Urinary bladder (tissue), 4 donors: Measurements from ENCODE around the gene ELL. TPM values are rescaled to one million over a fixed set of nuclear protein-coding genes. Genes with fewer than 3 reads are reported as not detected.

Experiments used
- DNase-seq: peaks from one replicate; pipeline ENCODE4 v3.0.0-alpha.2; 2015; ENCODE audit errors: extremely low spot score
- H3K27ac ChIP-seq: one replicate; pipeline ENCODE4 v1.5.1; 2013; ENCODE audit warnings: low read depth, mild to moderate bottlenecking, moderate library complexity
- H3K36me3 ChIP-seq: one replicate; pipeline ENCODE4 v1.6.1; 2013; ENCODE audit warnings: mild to moderate bottlenecking, moderate library complexity; ENCODE audit not compliant: insufficient read depth
- H3K4me1 ChIP-seq: one replicate; pipeline ENCODE4 v1.6.1; 2013; ENCODE audit warnings: mild to moderate bottlenecking, moderate library complexity; ENCODE audit not compliant: insufficient read depth
- H3K4me3 ChIP-seq: one replicate; pipeline ENCODE4 v1.5.1; 2013; ENCODE audit warnings: low read depth, low read length
- WGBS: extraction: QIAGEN DNeasy Blood & Tissue Kit; methylation state at CpG from one replicate; pipeline ENCODE4 v1.1.7; 2013; 5-methylcytosine and 5-hydroxymethylcytosine counted together
- polyA plus RNA-seq: library from polyadenylated mRNA; stranded (reverse); fragments of 200-250 nt; gene quantifications from one replicate; pipeline ENCODE4 v1.2.3, GENCODE V29; 2013
- total RNA-seq: library from RNA; depleted of rRNA; stranded (reverse); fragments of >200 nt; gene quantifications from one replicate; pipeline ENCODE4 v1.2.3, GENCODE V29; 2014
- donor health status: healthy with polysubstance abuse.
- donor health status: healthy.

The ELL gene
- total and polyA plus RNA-seq, 2 donors: 9.7 to 13.9 TPM

GRCh38 chr19:18427080-18427742 is 94.7 kb downstream of the ELL start:
- Histone ChIP-seq H3K27ac (no peak overlapping the region), H3K36me3 (no peaks in the 10 kb centered on the region), H3K4me3 (no peak overlapping the region), H3K4me1 (peaks cover 1% of the 10 kb centered on the region)
- 78% methylated on average over 16 of the region's 16 CpGs for WGBS
- no peak for DNase-seq

GRCh38 chr19:18426416-18426767 is 95.5 kb downstream of the ELL start:
- 67% methylated on average over 8 of the region's 8 CpGs for WGBS
- DNase-seq: no peak
- H3K4me3 ChIP-seq: no peak overlapping the region
- H3K36me3 ChIP-seq: no peaks in the 10 kb centered on the region
- H3K27ac ChIP-seq: peak overlapping the region; percentile 43
- peaks cover 1% of the 10 kb centered on the region for H3K4me1 ChIP-seq

GRCh38 chr19:18425515-18426415 is 96.1 kb downstream of the ELL start:
- H3K36me3 ChIP-seq: no peaks in the 10 kb centered on the region
- H3K4me3 ChIP-seq: no peak overlapping the region
- WGBS: 43% methylated on average over 18 of the region's 18 CpGs
- peaks cover 1% of the 10 kb centered on the region for H3K4me1 ChIP-seq
- H3K27ac ChIP-seq: peak overlapping the region; percentile 51
- DNase-seq: no peak

- no peaks in the 10 kb centered on the region for H3K36me3 ChIP-seq
- WGBS: 83% methylated on average over 17 of the region's 17 CpGs
- no peak for DNase-seq
- H3K4me3 ChIP-seq: no peak overlapping the region
- H3K4me1 ChIP-seq: peaks cover 1% of the 10 kb centered on the region
- no peak overlapping the region for H3K27ac ChIP-seq
Observed at GRCh38 chr19:18424890-18425514, 96.9 kb downstream of the ELL start.

- Histone ChIP-seq H3K36me3 (no peaks in the 10 kb centered on the region), H3K27ac (no peak overlapping the region), H3K4me3 (no peak overlapping the region), H3K4me1 (no peaks in the 10 kb centered on the region)
- DNase-seq: no peak
- 70% methylated on average over 22 of the region's 22 CpGs for WGBS
Observed at GRCh38 chr19:18424122-18424889, 97.6 kb downstream of the ELL start.

- 82% methylated on average over 21 of the region's 21 CpGs for WGBS
- no peaks in the 10 kb centered on the region for H3K4me1 ChIP-seq
Observed at GRCh38 chr19:18423258-18424020, 98.4 kb downstream of the ELL start.

GRCh38 chr19:18422530-18423191 is 99.2 kb downstream of the ELL start:
- H3K27ac ChIP-seq: no peak overlapping the region
- WGBS: 79% methylated on average over 14 of the region's 14 CpGs
- H3K4me1 ChIP-seq: no peaks in the 10 kb centered on the region
- H3K4me3 ChIP-seq: no peak overlapping the region
- no peak for DNase-seq
- H3K36me3 ChIP-seq: no peaks in the 10 kb centered on the region

More at GRCh38 chr19:18423258-18424020, 98.4 kb downstream of the ELL start:
- no peak for DNase-seq
- Histone ChIP-seq H3K27ac (no peak overlapping the region), H3K36me3 (no peaks in the 10 kb centered on the region), H3K4me3 (no peak overlapping the region)

- no peak overlapping the region for H3K27ac ChIP-seq
- no peaks in the 10 kb centered on the region for H3K36me3 ChIP-seq
- no peak overlapping the region for H3K4me3 ChIP-seq
- H3K4me1 ChIP-seq: no peaks in the 10 kb centered on the region
- no peak for DNase-seq
- 83% methylated on average over 12 of the region's 12 CpGs for WGBS
Observed at GRCh38 chr19:18421371-18421959, 100.4 kb downstream of the ELL start.

GRCh38 chr19:18420930-18421329 is 100.9 kb downstream of the ELL start:
- H3K4me3 ChIP-seq: no peak overlapping the region
- DNase-seq: no peak
- no peaks in the 10 kb centered on the region for H3K36me3 ChIP-seq
- no peak overlapping the region for H3K27ac ChIP-seq
- 37% methylated on average over 2 of the region's 2 CpGs for WGBS
- H3K4me1 ChIP-seq: no peaks in the 10 kb centered on the region

GRCh38 chr19:18419699-18420460 is 102.0 kb downstream of the ELL start:
- H3K4me3 ChIP-seq: peak overlapping the region; percentile 73
- H3K4me1 ChIP-seq: no peaks in the 10 kb centered on the region
- no peak for DNase-seq
- 2% methylated on average over 97 of the region's 97 CpGs for WGBS
- no peaks in the 10 kb centered on the region for H3K36me3 ChIP-seq
- peak overlapping the region; percentile 60 for H3K27ac ChIP-seq

GRCh38 chr19:18419195-18419698 is 102.6 kb downstream of the ELL start, which contains the start of gene SSBP4:
SSBP4 (plus strand) TSS chr19:18419398; CDS start chr19:18419649, 251 bp downstream.
- WGBS: 1% methylated on average over 79 of the region's 80 CpGs
- Histone ChIP-seq H3K36me3 (no peaks in the 10 kb centered on the region), H3K4me1 (no peaks in the 10 kb centered on the region), H3K27ac (peak within 1 kb of the TSS; percentile 92), H3K4me3 (peak within 1 kb of the TSS; percentile 73)
- no peak for DNase-seq
